Tibial nerve (tissue), 4 donors: ENCODE data around the gene ZNF283.

Experiments
- EP300 ChIP-seq, 2 donors: sonication (generic); formaldehyde crosslinking; IDR thresholded peaks; one replicate each; pipeline ENCODE4 v1.6.1; 2017; ENCODE audit warnings: antibody characterized with exemption in 2 of 2, mild to moderate bottlenecking in 1 of 2
- POLR2A ChIP-seq, 2 donors: fragments of 450-650 bp; IDR thresholded peaks; one replicate each; pipeline ENCODE4 v1.6.1; 2017; ENCODE audit warnings: antibody characterized with exemption in 2 of 2, mild to moderate bottlenecking in 2 of 2, moderate library complexity in 2 of 2
- TF ChIP-seq, protein P1 (sequence below), 5 experiments: fragments of 200-600 bp in 3 of 5; fragments of 450-650 bp in 2 of 5; sonication (generic) in 3 of 5; IDR thresholded peaks; one replicate each; pipeline ENCODE4 v1.5.1; 2016 to 2019; ENCODE audit warnings: antibody characterized with exemption in 5 of 5, mild to moderate bottlenecking in 3 of 5, moderate library complexity in 2 of 5

DNA sequence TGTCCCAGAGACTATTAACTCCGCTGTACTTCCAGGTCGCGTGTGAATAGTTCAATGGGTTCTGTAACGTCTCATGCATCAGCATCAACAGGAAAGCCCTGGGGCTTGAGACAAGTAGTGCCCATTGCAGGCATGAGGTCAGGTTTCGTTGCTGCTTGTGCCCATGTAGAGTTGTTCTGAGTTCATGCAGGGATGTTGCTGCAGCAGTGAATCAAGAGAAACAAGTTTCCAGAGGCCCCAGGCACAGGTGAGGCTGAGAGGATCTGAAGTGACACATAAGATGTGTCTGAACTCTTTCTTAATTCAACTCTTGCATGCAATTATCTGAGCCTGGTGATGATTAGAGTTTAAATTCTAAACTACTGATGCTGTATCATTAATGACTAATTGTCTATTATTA, 8.6 kb upstream of the ZNF283 start:
- TF ChIP-seq, protein P1, sequence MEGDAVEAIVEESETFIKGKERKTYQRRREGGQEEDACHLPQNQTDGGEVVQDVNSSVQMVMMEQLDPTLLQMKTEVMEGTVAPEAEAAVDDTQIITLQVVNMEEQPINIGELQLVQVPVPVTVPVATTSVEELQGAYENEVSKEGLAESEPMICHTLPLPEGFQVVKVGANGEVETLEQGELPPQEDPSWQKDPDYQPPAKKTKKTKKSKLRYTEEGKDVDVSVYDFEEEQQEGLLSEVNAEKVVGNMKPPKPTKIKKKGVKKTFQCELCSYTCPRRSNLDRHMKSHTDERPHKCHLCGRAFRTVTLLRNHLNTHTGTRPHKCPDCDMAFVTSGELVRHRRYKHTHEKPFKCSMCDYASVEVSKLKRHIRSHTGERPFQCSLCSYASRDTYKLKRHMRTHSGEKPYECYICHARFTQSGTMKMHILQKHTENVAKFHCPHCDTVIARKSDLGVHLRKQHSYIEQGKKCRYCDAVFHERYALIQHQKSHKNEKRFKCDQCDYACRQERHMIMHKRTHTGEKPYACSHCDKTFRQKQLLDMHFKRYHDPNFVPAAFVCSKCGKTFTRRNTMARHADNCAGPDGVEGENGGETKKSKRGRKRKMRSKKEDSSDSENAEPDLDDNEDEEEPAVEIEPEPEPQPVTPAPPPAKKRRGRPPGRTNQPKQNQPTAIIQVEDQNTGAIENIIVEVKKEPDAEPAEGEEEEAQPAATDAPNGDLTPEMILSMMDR (IDR thresholded peaks at IDR 0.05) = no peak
- TF ChIP-seq POLR2A (IDR thresholded peaks at IDR 0.05) (no peak), EP300 (IDR thresholded peaks at IDR 0.05) (no peak)
